Medulla oblongata (tissue), 1 donor: ENCODE measurements around the gene MN1.
A peak's percentile ranks its signal among the peaks of the same experiment; 100 is the strongest.

Source experiments
- DNase-seq: peaks from one replicate; pipeline ENCODE4 v3.0.0-alpha.2; 2015; ENCODE audit errors: extremely low spot score

MN1 gene

GRCh38 chr22:27740202-27740748, 61.3 kb downstream of the MN1 start:
- no peak for DNase-seq

GRCh38 chr22:27737521-27737920, 64.0 kb downstream of the MN1 start:
- no peak for DNase-seq

- no peak for DNase-seq
Observed at GRCh38 chr22:27734066-27734465, 67.5 kb downstream of the MN1 start.

- no peak for DNase-seq
Observed at GRCh38 chr22:27732841-27733240, 68.7 kb downstream of the MN1 start.

GRCh38 chr22:27732391-27732790, 69.2 kb downstream of the MN1 start:
- DNase-seq, result no peak

GRCh38 chr22:27731621-27732020, 69.9 kb downstream of the MN1 start:
- no peak for DNase-seq

GRCh38 chr22:27730641-27731433, 70.7 kb downstream of the MN1 start:
- no peak for DNase-seq

GRCh38 chr22:27729246-27729645, 72.3 kb downstream of the MN1 start:
- DNase-seq, result no peak

GRCh38 chr22:27727673-27728451, 73.7 kb downstream of the MN1 start:
- no peak for DNase-seq

GRCh38 chr22:27726686-27727449, 74.7 kb downstream of the MN1 start:
- no peak for DNase-seq

GRCh38 chr22:27726331-27726685, 75.2 kb downstream of the MN1 start:
- DNase-seq, result no peak

GRCh38 chr22:27725661-27726060, 75.9 kb downstream of the MN1 start:
- DNase-seq, result no peak

GRCh38 chr22:27724709-27725108, 76.8 kb downstream of the MN1 start:
- no peak for DNase-seq

GRCh38 chr22:27724157-27724556, 77.4 kb downstream of the MN1 start:
- no peak for DNase-seq

GRCh38 chr22:27723708-27724107, 77.8 kb downstream of the MN1 start:
- DNase-seq, result no peak

- DNase-seq, result no peak
Observed at GRCh38 chr22:27723158-27723557, 78.4 kb downstream of the MN1 start.

GRCh38 chr22:27720860-27721259, 80.7 kb downstream of the MN1 start:
- DNase-seq, result no peak

- DNase-seq, result peak; percentile 21
Observed at GRCh38 chr22:27719535-27720227, 81.9 kb downstream of the MN1 start.

- no peak for DNase-seq
Observed at GRCh38 chr22:27719036-27719347, 82.6 kb downstream of the MN1 start.

- peak; percentile 5 for DNase-seq
Observed at GRCh38 chr22:27718186-27719035, 83.1 kb downstream of the MN1 start.

- DNase-seq, result no peak
Observed at GRCh38 chr22:27717094-27717493, 84.5 kb downstream of the MN1 start.
